ENCODE measurements around the gene PUM1. TPM values are rescaled to one million over a fixed set of nuclear protein-coding genes. Genes with fewer than 3 reads are reported as not detected.
"Not testable (repeated sequence)": the region's sequence is repeated elsewhere in the genome, so short reads cannot be mapped to it uniquely, and the experiment has no call there.

Gene PUM1
- 40.2 and 43.8 TPM in 2 replicates for total RNA-seq (2014; rRNA removed; shearing (Covaris generic))
- polyA plus RNA-seq (2014; cell fraction: nucleus; rRNA removed), result 20.1 and 23.9 TPM in 2 replicates

GRCh38 chr1:31065310-31066217 lies at the start of gene PUM1:
Gene PUM1, minus strand, starts transcription at chr1:31065717. Its CDS starts 6,151 bp downstream, at chr1:31059566.
- DNase-seq (ENCODE audit: extremely low read depth, low read depth), result peak; percentile 96

- DNase-seq (ENCODE audit: extremely low read depth, low read depth), result no peak
These were observed 46.9 kb upstream of the PUM1 start for GRCh38 chr1:31112266-31112935.

DNA sequence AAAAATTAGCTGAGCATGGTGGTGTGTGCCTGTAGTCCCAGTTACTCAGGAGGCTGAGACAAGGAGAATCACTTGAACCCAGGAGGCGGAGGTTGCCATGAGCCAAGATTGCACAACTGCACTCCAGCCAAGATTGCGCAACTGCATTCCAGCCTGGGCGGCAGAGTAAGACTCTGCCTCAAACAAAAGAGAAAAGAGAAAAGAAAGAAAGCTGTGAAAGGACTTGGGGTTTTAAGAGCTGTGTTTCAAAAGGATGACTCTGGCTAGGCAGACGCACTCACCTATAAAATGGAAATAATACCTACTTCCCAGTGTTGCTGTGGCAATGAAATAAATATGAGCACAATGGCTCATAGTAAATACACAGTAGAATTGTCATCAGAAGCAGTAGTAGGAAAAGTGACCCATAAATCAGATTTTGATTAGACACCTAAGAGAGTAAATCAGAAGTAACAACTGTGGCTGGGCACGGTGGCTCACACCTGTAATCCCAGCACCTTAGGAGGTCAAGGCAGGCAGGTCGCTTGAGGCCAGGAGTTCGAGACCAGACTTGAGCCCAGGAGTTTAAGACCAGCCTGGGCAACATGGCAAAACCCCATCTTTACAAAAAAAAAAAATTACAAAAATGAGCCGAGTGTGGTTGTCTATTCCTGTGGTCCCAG lies 45.9 kb upstream of the PUM1 start:
- peak; percentile 33 for DNase-seq (ENCODE audit: extremely low read depth, low read depth)

DNA sequence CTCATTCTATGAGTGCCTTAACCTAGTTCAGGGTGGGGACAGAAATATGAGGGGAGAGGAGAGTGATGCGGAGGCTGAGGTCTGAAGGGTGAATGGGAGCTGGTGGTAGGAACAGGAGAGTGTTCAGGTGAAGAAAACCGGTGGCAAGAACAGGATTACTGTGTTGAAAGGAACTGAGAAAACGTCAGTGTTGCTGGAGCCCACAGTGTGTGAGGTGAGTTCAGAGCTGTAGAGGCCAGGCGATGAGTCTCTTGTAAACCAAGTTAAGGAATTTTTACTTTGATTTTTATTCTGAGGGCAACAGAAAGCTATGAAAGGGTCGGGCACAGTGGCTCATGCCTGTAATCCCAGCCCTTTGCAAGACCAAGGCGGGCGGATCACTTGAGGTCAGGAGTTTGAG lies 45.3 kb upstream of the PUM1 start:
- DNase-seq (ENCODE audit: extremely low read depth, low read depth), result no peak

DNA sequence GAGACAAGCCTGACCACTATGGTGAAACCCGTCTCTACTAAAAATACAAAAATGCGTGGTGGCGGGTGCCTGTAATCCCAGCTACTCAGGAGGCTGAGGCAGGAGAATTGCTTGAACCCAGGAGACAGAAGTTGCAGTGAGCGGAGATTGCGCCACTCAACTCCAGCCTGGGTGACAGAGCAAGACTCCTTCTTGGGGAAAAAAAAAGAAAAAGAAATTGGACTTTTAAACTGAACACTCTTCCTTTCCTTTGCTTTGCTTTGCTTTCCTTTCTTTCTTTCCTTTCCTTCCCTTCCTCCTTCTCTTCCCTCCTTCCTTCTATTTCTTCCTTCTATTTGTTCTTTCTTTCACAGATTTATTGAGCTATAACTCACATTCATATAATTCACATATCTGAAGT lies 43.3 kb upstream of the PUM1 start:
- no peak for DNase-seq (ENCODE audit: extremely low read depth, low read depth)

GRCh38 chr1:31105646-31106045 lies 40.1 kb upstream of the PUM1 start:
- no peak for DNase-seq (ENCODE audit: extremely low read depth, low read depth)

DNA sequence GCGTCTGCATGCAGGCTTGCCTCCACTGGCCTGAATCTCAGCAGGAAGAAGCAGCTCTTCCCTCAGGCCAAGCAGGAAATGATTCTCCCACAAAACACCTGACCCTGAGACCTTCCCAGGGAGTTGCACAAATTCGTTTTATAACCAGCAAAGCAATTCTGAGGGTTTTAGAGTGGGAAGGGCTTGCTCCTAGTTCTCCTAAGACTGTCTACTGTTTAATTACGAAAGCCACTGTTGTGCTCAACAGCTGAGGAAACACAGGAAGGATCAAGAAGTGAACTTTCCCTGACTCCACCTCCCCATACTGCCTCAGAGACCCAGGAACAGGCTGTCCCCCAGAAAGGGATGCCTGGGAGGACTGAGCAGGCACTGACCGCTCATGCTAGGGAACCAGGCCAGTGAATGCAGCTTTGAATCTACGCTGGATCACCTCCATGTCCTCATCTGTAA lies 37.0 kb upstream of the PUM1 start:
- no peak for DNase-seq (ENCODE audit: extremely low read depth, low read depth)

DNA sequence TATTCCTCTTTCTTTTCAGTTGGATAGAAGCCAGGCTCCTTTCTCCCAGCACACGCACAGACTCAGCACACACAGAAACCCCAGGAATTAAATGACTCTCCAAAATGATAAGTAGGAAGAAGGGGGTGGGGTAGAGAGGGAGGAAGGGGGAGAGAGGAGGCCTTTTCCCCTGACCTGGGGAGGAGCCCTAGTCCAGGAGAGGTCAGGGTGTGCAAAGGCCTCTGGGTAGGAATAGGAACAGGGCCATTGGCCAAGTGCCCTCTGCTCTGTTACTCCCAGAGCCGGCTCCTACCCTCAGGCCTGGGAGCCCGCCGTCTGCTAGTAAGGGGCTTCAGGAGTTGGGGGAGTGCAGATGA lies 35.6 kb upstream of the PUM1 start:
- DNase-seq (ENCODE audit: extremely low read depth, low read depth), result no peak

GRCh38 chr1:31099293-31100032 lies 33.9 kb upstream of the PUM1 start:
- DNase-seq (ENCODE audit: extremely low read depth, low read depth), result no peak

DNA sequence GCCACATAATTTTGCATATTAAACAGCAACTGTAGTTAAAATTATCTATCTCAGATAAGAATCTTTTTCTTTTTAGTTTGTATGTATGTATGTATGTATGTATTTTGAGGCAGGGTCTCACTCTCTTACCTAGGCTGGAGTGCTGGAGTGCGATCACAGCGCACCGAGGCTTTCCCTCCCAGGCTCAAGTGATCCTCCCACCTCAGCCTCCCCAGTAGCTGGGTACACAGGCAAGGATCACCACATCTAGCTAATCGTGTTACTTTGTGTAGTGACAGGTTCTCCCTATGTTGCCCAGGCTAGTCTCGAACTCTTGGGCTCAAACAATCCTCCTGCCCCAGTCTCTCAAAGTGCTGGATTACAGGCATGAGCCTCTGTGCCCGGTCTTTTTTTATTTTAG lies 30.5 kb upstream of the PUM1 start:
- no peak for DNase-seq (ENCODE audit: extremely low read depth, low read depth)

- no peak for DNase-seq (ENCODE audit: extremely low read depth, low read depth)
These were observed 29.9 kb upstream of the PUM1 start for GRCh38 chr1:31095298-31095981.

DNA sequence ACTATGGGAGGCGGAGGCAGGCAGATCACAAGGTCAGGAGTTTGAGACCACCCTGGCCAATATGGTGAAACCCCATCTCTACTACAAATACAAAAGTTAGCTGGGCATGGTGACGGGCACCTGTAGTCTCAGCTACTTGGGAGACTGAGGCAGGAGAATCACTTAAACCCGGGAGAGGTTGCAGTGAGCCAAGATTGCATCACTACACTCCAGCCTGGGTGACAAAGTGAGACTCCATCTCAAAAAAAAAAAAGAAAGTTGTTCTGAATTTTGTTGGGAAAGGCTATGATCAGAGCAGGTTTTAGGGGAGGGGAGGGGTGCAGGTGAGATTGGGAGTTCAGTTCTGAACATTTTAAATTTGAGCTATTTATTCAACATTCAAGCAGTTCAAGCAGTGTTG lies 22.6 kb upstream of the PUM1 start:
- DNase-seq (ENCODE audit: extremely low read depth, low read depth), result not testable (repeated sequence)

- DNase-seq (ENCODE audit: extremely low read depth, low read depth), result no peak
These were observed 19.5 kb upstream of the PUM1 start for GRCh38 chr1:31084782-31085569.

DNA sequence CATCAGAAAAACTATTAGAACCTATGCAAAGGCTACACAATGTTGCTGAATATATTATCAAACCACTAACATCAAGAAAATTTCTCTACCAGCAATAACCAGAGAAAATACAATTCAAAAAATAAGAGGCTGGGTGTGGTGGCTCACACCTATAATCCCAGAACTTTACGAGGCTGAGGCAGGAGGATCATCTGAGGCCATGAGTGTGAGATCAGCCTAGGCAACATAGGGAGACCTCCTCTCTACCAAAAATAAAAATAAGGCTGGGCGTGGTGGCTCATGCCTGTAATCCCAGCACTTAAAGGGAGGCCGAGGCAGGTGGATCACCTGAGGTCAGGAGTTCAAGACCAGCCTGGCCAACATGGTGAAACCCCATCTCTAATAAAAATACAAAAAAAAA lies 16.9 kb upstream of the PUM1 start:
- no peak for DNase-seq (ENCODE audit: extremely low read depth, low read depth)

- no peak for DNase-seq (ENCODE audit: extremely low read depth, low read depth)
These were observed 7.5 kb upstream of the PUM1 start for GRCh38 chr1:31073044-31073443.

- DNase-seq (ENCODE audit: extremely low read depth, low read depth), result no peak
These were observed 6.8 kb upstream of the PUM1 start for GRCh38 chr1:31072304-31072746.

- no peak for DNase-seq (ENCODE audit: extremely low read depth, low read depth)
These were observed 3.9 kb upstream of the PUM1 start for GRCh38 chr1:31069392-31069791.

DNA sequence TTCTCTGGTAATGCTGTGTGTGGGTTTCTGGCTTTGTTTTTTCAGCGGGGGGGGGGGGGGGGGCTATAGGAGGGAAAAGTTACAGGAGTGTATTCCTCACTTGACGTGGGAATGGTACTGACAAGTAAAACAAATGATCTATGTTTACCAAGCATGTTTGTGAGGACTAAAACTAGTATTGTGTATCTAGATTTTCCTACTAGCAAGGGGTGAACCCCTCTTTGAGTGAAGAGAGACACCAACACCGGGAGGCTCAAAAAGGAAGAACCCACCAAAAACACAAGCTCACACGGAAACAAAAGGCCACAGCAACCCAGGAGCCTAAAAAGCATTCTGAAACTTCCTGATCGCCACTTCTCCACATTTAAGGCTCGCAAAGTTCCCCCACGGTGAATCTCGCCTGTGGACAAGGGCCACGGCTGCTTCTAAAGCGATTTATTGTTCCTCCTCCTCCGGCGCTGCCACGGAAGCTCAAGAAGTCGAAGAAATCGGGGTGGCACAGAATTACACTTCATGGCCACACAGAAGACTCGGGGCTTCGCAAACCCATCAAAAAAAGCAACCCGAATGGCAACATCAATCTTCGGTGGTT lies 703 bp downstream of the PUM1 start:
- no peak for DNase-seq (ENCODE audit: extremely low read depth, low read depth)

All from NCI-H460 (cell line).